ENCODE results near the gene RARRES1.
"Not testable (repeated sequence)": the region's sequence is repeated elsewhere in the genome, so short reads cannot be mapped to it uniquely, and the experiment has no call there.

RARRES1 gene

DNA sequence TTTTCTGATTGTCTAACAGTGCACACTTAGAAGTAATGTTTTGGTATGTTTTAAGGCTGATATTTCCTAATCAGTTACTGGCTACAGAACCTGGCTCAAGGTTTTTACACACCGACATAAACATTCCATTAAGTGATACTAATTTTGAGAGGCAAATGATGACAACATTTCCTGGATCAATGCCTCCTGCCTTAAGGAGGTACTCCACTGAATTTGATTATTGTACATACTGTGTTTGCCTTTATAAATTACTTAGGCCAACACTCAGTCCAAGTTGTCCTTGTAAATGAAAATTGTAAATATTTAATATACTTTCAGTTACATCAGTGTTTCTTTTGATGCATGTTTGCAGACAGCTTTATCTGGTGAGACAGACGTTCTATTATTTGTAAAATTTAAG, 35.6 kb downstream of the RARRES1 start:
- no peak for DNase-seq (ENCODE audit: low read depth in 2 of 3, low spot score in 1 of 3)

DNA sequence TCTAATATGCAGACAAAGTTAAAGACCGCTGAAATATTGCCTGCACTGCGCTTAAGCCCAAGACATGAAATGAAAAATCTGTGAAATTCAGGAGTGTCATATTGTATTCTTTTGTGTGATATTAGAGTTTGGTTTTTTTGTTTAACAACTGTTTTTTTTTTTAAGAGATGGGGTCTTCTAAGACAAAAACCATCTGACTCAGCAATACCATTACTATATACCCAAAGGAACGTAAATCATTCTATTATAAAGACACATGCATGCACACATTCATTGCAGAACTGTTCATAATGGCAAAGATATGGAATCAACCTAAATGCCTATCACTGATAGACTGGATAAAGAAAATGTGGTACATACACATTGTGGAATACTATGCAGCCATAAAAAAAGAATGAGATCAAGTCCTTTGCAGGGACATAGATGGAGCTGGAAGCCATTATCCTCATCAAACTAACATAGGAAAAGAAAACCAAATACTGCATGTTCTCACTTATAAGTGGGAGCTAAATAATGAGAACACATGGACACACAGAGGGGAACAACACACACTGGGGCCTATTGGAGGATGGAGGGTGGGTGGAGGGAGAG, 38.3 kb downstream of the RARRES1 start:
- DNase-seq (ENCODE audit: low read depth in 2 of 3, low spot score in 1 of 3), result not testable (repeated sequence)

- no peak for DNase-seq (ENCODE audit: low read depth in 2 of 3, low spot score in 1 of 3)
Observed at GRCh38 chr3:158685159-158685558, 47.1 kb downstream of the RARRES1 start.

DNA sequence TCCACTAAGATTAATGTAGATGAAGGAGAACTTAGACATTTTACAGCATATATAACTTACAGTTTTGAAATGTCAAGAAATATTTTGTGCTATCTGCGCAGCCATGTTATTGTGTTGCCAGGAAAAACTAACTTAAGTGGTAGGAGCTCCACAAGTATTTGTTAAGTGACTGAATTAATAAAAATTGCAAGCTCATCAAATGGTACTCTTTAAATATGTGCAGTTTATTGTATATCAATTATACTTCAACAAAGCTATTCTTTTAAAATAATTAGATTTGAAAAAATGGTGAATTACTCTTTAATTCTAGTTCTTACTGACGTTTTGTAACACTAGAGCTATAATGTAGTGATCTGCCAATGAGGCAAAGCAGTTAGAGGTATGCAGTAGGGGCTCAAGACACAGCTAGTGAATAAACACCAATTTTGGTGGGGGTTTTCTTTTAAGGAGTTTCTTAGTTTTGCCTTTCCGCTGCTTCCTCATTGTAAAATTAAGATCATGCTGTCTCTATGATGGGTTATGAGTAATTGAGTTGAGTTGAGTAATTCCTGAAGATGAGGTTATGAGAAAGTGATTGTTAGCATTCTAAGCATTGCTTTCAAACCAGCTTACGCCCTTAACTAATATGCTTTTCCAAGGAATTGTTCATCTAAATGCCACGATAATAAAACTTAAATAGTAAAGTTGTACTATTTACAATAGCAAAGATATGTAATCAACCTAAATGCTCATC, 48.9 kb downstream of the RARRES1 start:
- DNase-seq (ENCODE audit: low read depth in 2 of 3, low spot score in 1 of 3), result no peak

DNA sequence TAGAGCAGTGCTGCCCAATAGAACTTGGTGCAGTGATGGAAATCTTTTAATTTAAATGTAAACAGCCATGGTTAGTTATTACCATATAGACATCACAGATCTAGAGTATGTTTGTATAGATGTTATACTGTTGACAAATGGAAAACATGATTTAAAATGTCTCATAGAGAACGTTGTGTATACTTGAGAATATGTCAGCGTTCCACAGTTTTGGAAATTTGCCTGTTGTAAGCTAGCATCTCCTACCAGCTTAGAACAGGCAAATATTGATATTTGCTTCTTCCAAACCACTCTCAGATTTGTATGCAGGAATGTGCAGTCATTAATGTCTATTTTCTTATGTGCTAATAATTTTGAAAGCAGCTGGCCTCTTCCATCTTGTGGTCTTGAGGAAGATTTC, 51.4 kb downstream of the RARRES1 start:
- no peak for DNase-seq (ENCODE audit: low read depth in 2 of 3, low spot score in 1 of 3)

DNA sequence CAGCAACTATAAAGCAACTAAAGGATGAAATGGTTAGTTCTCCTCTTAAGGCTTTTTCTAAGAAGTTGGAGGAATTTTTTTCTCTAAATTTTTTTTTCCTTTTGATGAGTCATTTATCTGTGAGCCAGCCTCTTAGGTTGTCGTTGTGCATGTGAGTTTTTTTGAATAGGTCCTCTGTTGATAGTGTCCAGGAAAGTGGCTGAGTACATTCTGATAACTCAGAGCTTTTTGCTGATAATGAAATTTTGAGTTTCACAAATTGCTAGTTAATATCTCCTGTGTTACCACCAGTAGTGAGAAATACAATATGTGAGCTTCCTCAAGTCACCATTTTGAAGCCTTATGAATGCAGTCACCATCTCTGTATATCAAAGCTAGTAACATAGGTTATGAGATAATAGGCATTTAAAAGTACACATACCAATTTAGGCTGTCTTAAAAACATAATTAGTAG, 52.7 kb downstream of the RARRES1 start:
- DNase-seq (ENCODE audit: low read depth in 2 of 3, low spot score in 1 of 3), result no peak

DNA sequence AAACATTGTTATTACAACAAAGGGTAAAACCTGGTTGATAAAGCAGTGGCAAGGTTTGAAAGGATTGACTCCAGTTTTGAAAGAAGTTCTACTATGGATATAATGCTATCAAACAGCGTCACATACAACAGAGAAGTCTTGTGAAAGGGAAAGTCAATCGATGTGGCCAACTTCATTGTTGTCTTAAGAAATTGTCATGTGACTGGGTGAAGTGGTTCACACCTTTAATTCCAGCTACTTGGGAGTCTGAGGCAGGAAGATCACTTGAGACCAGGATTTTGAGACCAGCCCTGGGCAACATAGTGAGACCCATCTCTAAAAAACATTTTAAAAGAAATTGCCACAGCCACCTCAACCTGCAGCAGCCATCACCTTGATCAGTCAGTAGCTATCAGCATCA, 53.6 kb downstream of the RARRES1 start:
- DNase-seq (ENCODE audit: low read depth in 2 of 3, low spot score in 1 of 3), result no peak

DNA sequence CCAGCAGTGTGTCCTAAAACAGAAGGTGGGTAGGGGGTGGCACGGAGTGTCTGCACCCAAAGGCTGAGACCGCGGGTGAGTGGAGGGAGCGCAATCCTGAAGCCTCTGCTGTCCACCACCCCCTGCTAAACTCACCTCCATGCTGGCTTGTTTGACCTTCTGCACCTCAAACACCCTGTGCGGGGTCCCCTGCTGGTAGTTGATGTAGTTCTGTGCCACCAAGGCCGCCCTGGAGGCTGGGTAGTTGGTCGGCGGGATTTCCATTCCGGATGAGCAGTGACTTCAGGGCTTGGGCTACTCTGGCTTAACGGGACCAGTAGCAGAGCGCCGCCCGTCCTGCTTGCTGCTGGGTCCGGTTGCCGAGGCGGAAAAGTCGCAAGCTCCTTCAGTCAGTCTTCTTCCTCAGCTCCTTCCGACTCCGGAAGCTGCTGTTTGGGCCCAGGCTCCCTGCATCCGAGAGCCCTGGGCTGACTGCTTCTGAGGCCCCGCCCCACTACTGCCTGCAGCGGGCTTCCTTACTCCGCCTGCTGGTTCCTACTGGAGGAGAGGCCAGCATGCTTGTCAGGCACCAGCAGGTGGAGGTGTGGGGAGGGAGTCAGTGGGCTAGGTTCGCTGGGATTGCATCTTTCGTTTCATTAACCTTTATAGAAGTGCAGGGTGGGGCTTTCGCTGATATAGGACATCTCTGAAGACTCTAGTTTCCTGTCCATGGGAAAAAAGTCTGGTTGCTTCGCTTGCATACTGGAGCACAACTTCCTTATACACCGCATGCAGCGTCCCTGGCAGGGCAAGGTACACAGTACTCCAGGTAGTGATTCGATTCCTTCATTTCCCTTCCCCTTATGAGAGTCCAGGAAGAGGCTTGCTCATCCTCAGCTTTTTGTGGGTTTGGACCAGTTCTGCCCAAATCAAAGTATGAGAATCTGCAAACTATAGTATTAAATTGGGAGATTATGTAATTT, 59.8 kb downstream of the RARRES1 start, which contains the start of gene LXN:
Gene LXN (minus strand): TSS at position 434 of the 962 bp plus-strand sequence. CDS start 170 bp downstream, at position 264.
- peak; percentile 60 to 78 (median 67) for DNase-seq (ENCODE audit: low read depth in 2 of 3, low spot score in 1 of 3)

DNA sequence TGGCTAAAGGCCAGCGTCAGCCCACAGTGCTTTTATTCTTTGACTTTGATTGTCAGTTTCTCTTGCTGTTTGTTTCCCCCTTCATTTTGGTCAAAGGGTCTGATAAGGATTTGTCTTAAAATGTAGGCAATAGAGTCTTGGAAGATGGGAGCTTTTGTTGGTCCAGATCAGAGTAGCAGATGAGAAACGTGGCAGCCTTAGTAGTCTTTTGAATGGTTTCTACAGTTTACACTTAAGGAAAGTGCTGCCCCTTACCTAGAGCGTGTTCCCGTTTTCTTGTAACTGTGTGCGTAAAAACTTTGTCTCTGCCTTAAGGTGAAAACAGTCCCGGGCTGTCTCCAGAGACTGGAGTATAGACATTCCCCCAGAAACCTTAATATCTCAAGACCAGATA, 60.4 kb downstream of the RARRES1 start:
- no peak for DNase-seq (ENCODE audit: low read depth in 2 of 3, low spot score in 1 of 3)

GRCh38 chr3:158668506-158668905, 63.8 kb downstream of the RARRES1 start:
- DNase-seq (ENCODE audit: low read depth in 2 of 3, low spot score in 1 of 3), result no peak

DNA sequence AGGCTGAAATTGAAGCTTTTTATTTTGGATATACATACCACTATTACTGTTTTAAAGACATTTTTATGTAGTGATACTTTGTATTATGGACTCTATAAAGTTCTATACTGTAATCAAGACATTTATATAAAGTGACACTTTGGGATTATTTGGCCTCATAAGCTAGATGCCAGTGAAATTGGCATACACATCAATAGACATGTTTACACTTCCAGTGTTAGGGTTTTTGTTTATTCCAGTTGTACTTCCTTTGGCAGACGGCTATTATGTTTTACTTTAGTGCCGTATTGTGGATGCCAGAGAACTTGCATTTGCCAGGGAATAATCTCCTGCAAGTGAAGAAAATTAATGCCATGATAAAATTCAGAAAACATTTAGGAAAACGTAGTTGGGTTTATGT, 65.8 kb downstream of the RARRES1 start:
- DNase-seq (ENCODE audit: low read depth in 2 of 3, low spot score in 1 of 3), result no peak

DNA sequence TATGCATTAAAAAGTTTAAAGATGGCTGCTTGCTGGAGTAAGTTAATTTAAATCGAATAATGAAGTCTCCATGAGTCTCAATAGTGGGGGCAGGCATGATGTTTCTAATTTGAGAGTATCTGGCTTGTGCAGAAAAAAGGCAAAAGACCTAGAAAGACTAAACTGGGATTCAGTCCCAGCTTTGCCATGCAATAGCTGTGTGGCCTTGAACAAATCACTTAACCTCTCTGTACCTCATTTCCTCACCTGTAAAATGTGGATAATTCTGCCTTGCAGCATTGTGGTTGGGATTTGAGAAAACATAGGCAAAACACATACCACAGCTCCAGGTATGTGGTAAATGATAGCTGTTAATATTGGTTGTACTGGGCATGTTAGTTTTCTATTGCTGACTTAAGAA, 68.4 kb downstream of the RARRES1 start:
- DNase-seq (ENCODE audit: low read depth in 2 of 3, low spot score in 1 of 3), result no peak

DNA sequence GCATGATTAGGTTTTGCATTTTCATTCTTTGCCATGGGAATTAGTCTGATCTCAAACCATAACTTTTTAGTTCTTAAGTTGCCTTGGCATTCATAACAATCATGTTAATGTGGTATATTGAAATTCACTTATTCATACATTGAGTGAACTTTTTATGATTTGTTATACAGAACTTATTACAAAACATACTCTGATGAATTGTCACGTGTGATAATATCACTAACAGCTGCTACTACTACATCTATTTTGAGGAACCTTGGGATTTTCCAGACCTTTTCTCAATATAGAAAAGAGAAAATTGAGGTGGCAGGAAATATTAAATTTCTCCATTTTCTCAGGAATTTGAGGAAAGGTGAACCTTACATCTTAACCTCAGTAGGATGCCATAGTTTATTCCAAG, 69.0 kb downstream of the RARRES1 start:
- DNase-seq (ENCODE audit: low read depth in 2 of 3, low spot score in 1 of 3), result no peak

- no peak for DNase-seq (ENCODE audit: low read depth in 2 of 3, low spot score in 1 of 3)
Observed at GRCh38 chr3:158660711-158661110, 71.5 kb downstream of the RARRES1 start.

- DNase-seq (ENCODE audit: low read depth in 2 of 3, low spot score in 1 of 3), result peak; percentile 26 to 46 (median 28)
Observed at GRCh38 chr3:158659454-158660237, 72.6 kb downstream of the RARRES1 start.

DNA sequence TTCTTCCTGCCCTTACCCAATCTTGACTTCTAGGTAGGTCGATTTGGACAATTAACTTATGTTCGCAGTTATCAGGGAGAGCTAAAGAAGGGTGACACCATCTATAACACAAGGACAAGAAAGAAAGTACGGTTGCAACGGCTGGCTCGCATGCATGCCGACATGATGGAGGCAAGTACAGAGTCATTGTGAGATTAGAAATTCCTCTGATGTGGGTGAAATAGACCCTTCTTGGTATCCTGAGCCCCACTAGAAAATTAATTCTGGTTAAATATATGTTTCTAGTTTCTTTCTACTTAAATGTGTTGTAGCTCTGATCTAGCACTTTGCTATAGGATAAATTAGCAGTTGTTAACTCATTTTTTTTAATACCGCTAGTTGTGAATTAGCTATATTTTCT, 73.4 kb downstream of the RARRES1 start:
- DNase-seq (ENCODE audit: low read depth in 2 of 3, low spot score in 1 of 3), result no peak

DNA sequence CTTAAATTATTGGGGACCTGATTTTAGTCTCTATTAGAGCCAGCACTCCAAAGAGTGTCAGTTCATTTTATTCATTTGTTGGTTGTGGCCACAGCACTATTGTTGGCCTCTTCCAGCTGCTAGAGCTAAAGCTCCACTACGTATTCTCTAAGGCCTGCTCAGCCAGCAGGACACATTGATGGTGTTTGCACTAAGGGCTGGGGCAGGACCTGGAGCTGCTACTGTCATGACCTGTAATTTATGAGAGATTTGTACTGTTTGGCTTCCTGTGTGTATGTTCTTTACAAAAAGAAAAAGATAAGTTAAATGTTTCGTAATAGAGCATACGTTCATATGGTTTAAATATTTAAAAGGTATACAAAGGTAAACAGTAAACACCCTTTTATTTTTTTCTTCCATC, 79.8 kb downstream of the RARRES1 start:
- DNase-seq (ENCODE audit: low read depth in 2 of 3, low spot score in 1 of 3), result no peak

DNA sequence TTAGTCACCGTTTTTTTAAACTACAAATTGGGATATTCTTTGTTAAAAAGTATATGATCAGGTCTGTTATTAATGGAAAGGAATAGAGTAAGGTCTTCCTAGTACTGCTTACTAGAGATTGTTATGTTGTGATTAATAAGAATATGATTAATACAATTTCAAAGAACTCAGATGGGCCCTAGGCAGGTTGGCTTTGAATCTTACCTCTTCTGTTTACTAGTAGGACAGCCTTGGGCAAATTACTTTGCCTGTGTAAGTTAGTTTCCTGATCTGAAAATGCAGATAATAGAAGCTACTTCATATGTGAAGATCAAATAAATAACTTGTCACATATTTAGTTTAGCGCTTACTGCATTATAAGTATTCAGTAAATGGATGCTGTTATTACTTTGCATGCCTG, 81.1 kb downstream of the RARRES1 start:
- no peak for DNase-seq (ENCODE audit: low read depth in 2 of 3, low spot score in 1 of 3)

DNA sequence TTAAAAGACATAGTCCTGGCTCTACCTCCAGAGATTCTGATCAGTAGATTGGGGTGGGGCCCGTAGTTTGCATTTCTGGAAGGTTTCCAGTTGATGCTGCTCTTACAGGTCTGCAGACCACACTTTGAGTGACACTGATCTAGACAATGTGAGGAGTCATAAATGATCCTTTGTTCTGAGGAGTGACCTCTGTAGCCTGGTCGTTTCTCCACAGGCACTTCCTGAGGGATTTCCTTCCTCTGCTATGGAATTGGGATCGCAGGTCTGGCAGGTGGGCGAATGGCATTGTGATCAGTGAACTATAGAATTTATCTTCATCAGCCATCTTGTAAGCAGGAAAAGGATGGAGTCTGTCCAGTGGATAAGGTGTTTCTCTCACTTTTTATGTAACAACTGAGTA, 82.5 kb downstream of the RARRES1 start:
- no peak for DNase-seq (ENCODE audit: low read depth in 2 of 3, low spot score in 1 of 3)

All from stimulated activated CD4-positive, alpha-beta T cell treated with anti-CD3 and anti-CD28 coated beads, Interleukin-12 subunit alpha, Interleukin-12 subunit beta, amount 100 ng/mL, for 48 hours (primary cell).